MCF 10A (cell line): Measurements from ENCODE around the gene FLYWCH1. TPM values are rescaled to one million over a fixed set of nuclear protein-coding genes. Genes with fewer than 3 reads are reported as not detected.
A peak's percentile ranks its signal among the peaks of the same experiment; 100 is the strongest.

Source experiments
- BruUV-seq: library from RNA; stranded (reverse); fragments of 400-500 nt; replicated peaks from 2 replicates; lab custom pipeline; 2021; lab: Mats Ljungman, UMichigan
- CTCF ChIA-PET: fragments of 300-600 bp; sonication (Branson Sonifier 250); formaldehyde crosslinking; extraction: SDS; loops from one replicate; lab custom pipeline; 2021; ENCODE audit warnings: antibody characterized with exemption, inconsistent platforms; lab: Yijun Ruan, JAX
- POLR2A ChIA-PET: fragments of 300-600, 350-650 bp; sonication (Branson Sonifier 250); formaldehyde crosslinking; extraction: SDS; loops from one replicate; lab custom pipeline; 2020; ENCODE audit warnings: antibody characterized with exemption, inconsistent platforms; lab: Yijun Ruan, JAX
- DNase-seq: peaks from one replicate; pipeline ENCODE4 v3.0.0-alpha.2; 2018; ENCODE audit not compliant: unreplicated experiment
- H3K27ac Mint-ChIP-seq: one replicate; pipeline ENCODE4 v1.8.0; 2022; ENCODE audit warnings: mild to moderate bottlenecking, low read depth, mixed read lengths; ENCODE audit not compliant: unreplicated experiment
- H3K27me3 Mint-ChIP-seq: one replicate; pipeline ENCODE4 v1.8.0; 2022; ENCODE audit warnings: mixed read lengths; ENCODE audit not compliant: insufficient read depth, unreplicated experiment
- H3K36me3 Mint-ChIP-seq: one replicate; pipeline ENCODE4 v1.8.0; 2022; ENCODE audit warnings: mild to moderate bottlenecking, moderate library complexity, mixed read lengths; ENCODE audit not compliant: insufficient read depth, unreplicated experiment
- H3K4me1 Mint-ChIP-seq: one replicate; pipeline ENCODE4 v1.8.0; 2022; ENCODE audit warnings: mixed read lengths; ENCODE audit not compliant: insufficient read depth, unreplicated experiment
- H3K4me3 Mint-ChIP-seq: one replicate; pipeline ENCODE4 v1.8.0; 2022; ENCODE audit warnings: mild to moderate bottlenecking, moderate library complexity, mixed read lengths; ENCODE audit not compliant: unreplicated experiment
- H3K9me3 Mint-ChIP-seq: one replicate; pipeline ENCODE4 v1.8.0; 2022; ENCODE audit warnings: mixed read lengths; ENCODE audit not compliant: unreplicated experiment
- intact Hi-C: fragments of 100-400 bp; cut with micrococcal nuclease; formaldehyde crosslinking; loops from 2 replicates; pipeline ENCODE4 v1.14.1; 2022
- total RNA-seq: library from RNA; stranded (reverse); gene quantifications from 2 replicates; pipeline ENCODE4 v1.2.3, GENCODE V29; 2022
- TF ChIP-seq, protein P1 (sequence below): fragments of 200-600 bp; IDR thresholded peaks from one replicate; pipeline ENCODE4 v1.8.0; 2022; ENCODE audit warnings: antibody characterized with exemption, mild to moderate bottlenecking; ENCODE audit not compliant: unreplicated experiment

Gene FLYWCH1
- total RNA-seq, 1 experiment from 2014 or later, result 76.3 TPM

DNA sequence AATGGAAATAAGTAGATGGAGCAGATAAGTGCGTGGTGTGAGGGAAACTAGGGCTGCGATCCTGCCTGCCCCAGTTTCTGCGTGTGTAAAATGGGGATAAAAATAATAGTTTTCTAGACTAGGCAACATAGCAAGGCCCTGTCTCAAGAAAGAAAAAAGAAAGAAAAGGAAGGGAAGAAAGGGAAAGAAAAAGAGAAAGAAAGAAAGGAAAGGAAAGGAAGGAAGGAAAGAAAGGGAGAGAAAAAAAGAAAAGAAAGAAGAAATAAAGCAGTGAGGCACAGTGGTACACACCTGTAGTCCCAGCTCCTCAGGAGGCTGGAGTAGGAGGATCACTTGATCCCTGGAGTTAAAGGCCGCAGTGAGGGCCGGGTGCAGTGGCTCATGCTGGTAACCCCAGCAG lies 70.7 kb downstream of the FLYWCH1 start:
- BruUV-seq, result no TSS peak
- H3K4me3 Mint-ChIP-seq, result no peak overlapping the region
- intact Hi-C loops, result loop anchor here (5.0 kb wide), 1 partner anchor 55 kb away; no protein-coding TSS in a partner anchor
- TF ChIP-seq, protein P1, sequence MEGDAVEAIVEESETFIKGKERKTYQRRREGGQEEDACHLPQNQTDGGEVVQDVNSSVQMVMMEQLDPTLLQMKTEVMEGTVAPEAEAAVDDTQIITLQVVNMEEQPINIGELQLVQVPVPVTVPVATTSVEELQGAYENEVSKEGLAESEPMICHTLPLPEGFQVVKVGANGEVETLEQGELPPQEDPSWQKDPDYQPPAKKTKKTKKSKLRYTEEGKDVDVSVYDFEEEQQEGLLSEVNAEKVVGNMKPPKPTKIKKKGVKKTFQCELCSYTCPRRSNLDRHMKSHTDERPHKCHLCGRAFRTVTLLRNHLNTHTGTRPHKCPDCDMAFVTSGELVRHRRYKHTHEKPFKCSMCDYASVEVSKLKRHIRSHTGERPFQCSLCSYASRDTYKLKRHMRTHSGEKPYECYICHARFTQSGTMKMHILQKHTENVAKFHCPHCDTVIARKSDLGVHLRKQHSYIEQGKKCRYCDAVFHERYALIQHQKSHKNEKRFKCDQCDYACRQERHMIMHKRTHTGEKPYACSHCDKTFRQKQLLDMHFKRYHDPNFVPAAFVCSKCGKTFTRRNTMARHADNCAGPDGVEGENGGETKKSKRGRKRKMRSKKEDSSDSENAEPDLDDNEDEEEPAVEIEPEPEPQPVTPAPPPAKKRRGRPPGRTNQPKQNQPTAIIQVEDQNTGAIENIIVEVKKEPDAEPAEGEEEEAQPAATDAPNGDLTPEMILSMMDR, result no peak
- no peaks in the 10 kb centered on the region for H3K27me3 Mint-ChIP-seq
- peaks cover 5% of the 10 kb centered on the region for H3K36me3 Mint-ChIP-seq
- H3K9me3 Mint-ChIP-seq, result no peaks in the 10 kb centered on the region
- ChIA-PET CTCF (interaction anchor here (0.6 to 1.3 kb wide), 6 partner anchors 12 to 536 kb away, joined by 3 to 5 read pairs (median 4); partner anchors contain the start of gene PAQR4), POLR2A (interaction anchor here (0.7 to 2.5 kb wide), 5 partner anchors 11 to 1655 kb away, joined by 3 to 17 read pairs (median 4); partner anchors contain the start of genes PAQR4 and TNFRSF12A)
- DNase-seq, result no peak
- peaks cover 6% of the 10 kb centered on the region for H3K4me1 Mint-ChIP-seq
- no peak overlapping the region for H3K27ac Mint-ChIP-seq

DNA sequence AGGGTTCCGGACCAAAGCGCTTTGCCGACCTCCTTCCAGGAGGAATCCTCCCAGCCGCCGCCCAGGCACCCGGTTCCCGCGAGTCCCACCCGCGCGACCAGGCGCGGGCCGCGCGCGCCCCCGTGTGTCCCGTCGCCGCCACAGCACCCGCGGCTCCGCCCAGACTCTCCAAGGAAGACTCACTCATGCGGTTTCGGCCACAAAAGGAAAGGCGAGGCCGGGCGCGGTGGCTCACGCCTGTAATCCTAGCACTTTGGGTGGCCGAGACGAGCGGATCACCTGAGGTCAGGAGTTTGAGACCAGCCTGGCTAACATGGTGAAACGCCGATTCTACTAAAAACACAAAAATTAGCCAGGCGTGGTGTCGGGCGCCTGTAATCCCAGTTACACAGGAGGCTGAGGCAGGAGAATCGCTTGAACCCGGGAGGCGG lies 72.0 kb downstream of the FLYWCH1 start:
- TF ChIP-seq, protein P1, result peak; percentile 96

DNA sequence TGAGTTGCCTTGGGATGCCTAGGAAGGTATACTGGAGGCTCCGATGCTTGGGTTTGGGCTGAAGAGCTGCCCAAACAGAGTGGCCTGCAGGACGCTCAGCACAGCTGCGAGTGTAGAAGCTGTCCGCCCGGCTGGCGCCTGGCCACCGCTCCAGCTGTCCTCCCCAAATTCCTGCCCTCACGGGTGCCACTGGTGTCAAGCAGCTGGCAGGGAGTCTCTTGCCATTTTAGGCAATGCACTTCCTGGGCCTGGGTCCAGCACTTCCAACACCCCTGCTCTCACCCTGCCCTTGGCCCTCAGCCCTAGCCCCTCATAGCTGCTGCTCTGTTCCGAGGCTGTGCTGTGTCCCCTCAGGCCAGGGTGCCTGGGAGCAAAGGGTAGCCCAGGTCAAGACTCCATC lies 73.7 kb downstream of the FLYWCH1 start:
- no peak for DNase-seq
- no peak overlapping the region for H3K27ac Mint-ChIP-seq
- H3K9me3 Mint-ChIP-seq, result no peaks in the 10 kb centered on the region
- TF ChIP-seq, protein P1, result no peak
- POLR2A ChIA-PET, result no interaction called here
- BruUV-seq, result no TSS peak
- peaks cover 6% of the 10 kb centered on the region for H3K4me1 Mint-ChIP-seq
- peaks cover 5% of the 10 kb centered on the region for H3K36me3 Mint-ChIP-seq
- H3K4me3 Mint-ChIP-seq, result no peak overlapping the region
- CTCF ChIA-PET, result interaction anchor here (0.6 to 1.3 kb wide), 4 partner anchors 38 to 845 kb away, joined by 3 to 4 read pairs (median 4); partner anchors contain the start of gene HCFC1R1
- H3K27me3 Mint-ChIP-seq, result no peaks in the 10 kb centered on the region
- intact Hi-C loops, result no loop called here

More for the DNA sequence above, 72.0 kb downstream of the FLYWCH1 start:
- no peak overlapping the region for H3K27ac Mint-ChIP-seq
- H3K27me3 Mint-ChIP-seq, result no peaks in the 10 kb centered on the region
- intact Hi-C loops, result loop anchor here (1.0 to 5.0 kb wide), 2 partner anchors 37 to 56 kb away; partner anchors contain the start of gene TNFRSF12A
- H3K9me3 Mint-ChIP-seq, result no peaks in the 10 kb centered on the region
- peak; percentile 84 for DNase-seq
- H3K36me3 Mint-ChIP-seq, result peaks cover 5% of the 10 kb centered on the region
- H3K4me3 Mint-ChIP-seq, result peak overlapping the region; percentile 16
- ChIA-PET CTCF (interaction anchor here (0.5 to 1.4 kb wide), 3 partner anchors 10 to 1155 kb away, joined by 3 to 5 read pairs (median 3); no protein-coding TSS in a partner anchor), POLR2A (no interaction called here)
- BruUV-seq, result no TSS peak
- H3K4me1 Mint-ChIP-seq, result peaks cover 6% of the 10 kb centered on the region

DNA sequence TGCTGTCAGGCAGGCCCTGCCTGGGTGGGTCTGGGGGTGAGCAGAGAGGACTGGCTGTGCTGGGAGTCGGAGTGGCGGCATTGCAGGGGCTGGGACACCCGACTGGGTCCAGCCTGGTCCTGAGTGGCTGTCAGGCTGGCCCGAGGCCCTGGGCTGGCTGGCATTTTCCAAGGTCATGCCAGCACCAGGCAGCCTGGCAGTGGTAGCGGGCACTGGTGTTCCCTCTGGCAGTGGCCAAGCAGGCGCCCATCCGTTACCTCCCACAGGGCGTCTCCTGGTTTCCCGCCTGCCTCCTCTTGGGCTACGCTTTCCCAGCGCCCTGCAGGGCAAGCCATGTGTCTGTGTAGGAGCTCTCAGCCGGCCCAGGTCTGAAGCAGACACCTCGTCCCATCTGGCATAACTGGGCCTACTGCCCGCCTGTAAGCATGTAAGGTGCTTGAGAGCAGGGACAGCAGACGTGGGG lies 74.2 kb downstream of the FLYWCH1 start:
- intact Hi-C loops, result no loop called here
- Mint-ChIP-seq H3K4me1 (peaks cover 6% of the 10 kb centered on the region), H3K4me3 (no peak overlapping the region), H3K36me3 (peaks cover 3% of the 10 kb centered on the region), H3K27me3 (no peaks in the 10 kb centered on the region), H3K27ac (no peak overlapping the region), H3K9me3 (no peaks in the 10 kb centered on the region)
- POLR2A ChIA-PET, result no interaction called here
- no TSS peak for BruUV-seq
- CTCF ChIA-PET, result interaction anchor here (0.7 kb wide), 3 partner anchors 9 to 846 kb away, joined by 4 read pairs; no protein-coding TSS in a partner anchor
- DNase-seq, result no peak
- TF ChIP-seq, protein P1, result no peak
